AG10803 (cell line): ENCODE data around the gene DYRK3.

Experiments
- DNase-seq: peaks from one replicate; pipeline ENCODE4 v3.0.0; 2010; ENCODE audit warnings: low read depth
- H3K4me3 ChIP-seq: 2 replicates; pipeline ENCODE4 v1.5.1; 2011; ENCODE audit warnings: mild to moderate bottlenecking, low read length, control low read depth
- TF ChIP-seq, protein P1 (sequence below): conservative IDR thresholded peaks from 2 replicates; pipeline ENCODE4 v1.5.1; 2011; ENCODE audit warnings: mild to moderate bottlenecking, low read length, control low read depth, inconsistent platforms

DYRK3 gene

DNA sequence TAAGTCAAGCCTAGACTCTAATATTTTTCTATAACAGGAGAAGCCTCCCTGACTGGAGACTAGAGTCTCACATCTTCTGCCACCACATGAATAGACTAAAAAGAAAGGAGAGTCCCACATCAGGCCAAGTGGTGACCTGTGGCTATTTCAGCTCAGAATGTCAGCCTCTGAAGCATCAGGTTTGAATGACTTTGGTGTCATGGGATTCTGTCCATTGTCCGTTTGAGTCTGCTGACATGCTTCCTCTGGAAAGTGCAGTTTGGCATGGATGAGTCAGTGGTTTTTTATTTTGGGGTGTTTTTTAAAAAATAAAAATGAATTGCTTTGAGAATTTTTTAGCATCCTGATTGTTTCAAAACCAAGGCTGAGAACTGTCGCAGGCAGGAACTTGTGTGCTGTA, 19.5 kb downstream of the DYRK3 start:
- DNase-seq: no peak
- H3K4me3 ChIP-seq: no peak overlapping the region
- TF ChIP-seq, protein P1, sequence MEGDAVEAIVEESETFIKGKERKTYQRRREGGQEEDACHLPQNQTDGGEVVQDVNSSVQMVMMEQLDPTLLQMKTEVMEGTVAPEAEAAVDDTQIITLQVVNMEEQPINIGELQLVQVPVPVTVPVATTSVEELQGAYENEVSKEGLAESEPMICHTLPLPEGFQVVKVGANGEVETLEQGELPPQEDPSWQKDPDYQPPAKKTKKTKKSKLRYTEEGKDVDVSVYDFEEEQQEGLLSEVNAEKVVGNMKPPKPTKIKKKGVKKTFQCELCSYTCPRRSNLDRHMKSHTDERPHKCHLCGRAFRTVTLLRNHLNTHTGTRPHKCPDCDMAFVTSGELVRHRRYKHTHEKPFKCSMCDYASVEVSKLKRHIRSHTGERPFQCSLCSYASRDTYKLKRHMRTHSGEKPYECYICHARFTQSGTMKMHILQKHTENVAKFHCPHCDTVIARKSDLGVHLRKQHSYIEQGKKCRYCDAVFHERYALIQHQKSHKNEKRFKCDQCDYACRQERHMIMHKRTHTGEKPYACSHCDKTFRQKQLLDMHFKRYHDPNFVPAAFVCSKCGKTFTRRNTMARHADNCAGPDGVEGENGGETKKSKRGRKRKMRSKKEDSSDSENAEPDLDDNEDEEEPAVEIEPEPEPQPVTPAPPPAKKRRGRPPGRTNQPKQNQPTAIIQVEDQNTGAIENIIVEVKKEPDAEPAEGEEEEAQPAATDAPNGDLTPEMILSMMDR: no peak

DNA sequence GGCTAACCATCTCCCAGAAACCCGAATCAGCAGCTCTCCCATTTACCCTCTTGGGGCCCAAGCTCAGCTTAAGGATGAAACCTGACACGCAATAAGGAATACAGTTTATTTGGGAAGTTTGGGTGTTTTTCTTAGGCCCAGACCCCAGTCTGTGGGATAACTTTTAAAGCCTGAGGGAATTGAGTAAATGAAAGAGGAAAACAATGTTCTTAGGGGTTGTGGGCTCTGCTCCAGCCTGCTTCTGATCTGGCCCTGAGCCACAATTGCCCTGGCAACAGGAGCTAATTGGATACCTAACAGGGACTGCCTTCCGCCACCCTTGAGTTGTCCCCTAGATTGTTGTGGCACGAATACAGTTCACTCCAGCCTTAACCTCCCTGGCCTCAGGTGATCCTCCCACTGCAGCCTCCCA, 20.1 kb downstream of the DYRK3 start:
- TF ChIP-seq, protein P1: no peak
- no peak for DNase-seq
- H3K4me3 ChIP-seq: no peak overlapping the region

DNA sequence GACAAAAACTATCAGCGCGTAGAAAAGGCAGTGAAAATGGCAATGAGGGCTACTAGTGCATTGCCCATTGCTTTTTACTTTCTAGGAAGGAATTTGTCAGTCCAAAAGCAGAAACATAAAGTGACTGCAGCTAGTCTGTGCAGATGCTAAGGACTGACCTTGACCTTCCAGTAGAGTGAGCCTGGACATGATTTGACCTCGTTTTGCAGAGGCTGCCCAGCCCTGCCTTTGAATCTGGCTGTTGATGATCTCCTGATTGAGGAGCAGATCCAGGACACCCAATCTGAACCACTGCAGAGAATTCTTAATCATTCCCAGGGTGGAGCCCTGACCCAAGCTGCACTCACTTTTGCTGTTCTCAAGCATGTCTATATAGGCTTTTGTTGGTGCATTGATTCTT, 21.6 kb downstream of the DYRK3 start:
- no peak for DNase-seq
- no peak overlapping the region for H3K4me3 ChIP-seq
- TF ChIP-seq, protein P1: no peak

DNA sequence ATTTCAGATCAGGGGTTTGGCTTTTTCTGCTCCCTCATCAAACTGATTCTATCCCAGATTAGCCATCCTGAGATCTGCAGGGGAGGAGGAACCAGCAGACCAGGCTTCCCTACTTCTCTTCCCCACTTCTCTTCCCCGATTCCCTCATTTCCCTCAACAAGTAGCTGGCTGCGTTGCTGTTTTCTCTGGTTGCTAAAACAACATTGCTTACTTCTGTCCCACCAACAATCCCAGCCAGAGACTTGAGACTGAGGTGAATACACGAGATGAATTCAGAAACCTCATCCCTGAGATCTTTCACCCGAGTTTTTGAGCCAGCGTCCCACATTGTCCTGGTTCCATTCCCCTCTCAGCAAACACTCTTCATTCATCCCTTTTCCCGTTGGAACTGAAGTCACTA, 22.4 kb downstream of the DYRK3 start:
- no peak for DNase-seq
- H3K4me3 ChIP-seq: no peak overlapping the region

DNA sequence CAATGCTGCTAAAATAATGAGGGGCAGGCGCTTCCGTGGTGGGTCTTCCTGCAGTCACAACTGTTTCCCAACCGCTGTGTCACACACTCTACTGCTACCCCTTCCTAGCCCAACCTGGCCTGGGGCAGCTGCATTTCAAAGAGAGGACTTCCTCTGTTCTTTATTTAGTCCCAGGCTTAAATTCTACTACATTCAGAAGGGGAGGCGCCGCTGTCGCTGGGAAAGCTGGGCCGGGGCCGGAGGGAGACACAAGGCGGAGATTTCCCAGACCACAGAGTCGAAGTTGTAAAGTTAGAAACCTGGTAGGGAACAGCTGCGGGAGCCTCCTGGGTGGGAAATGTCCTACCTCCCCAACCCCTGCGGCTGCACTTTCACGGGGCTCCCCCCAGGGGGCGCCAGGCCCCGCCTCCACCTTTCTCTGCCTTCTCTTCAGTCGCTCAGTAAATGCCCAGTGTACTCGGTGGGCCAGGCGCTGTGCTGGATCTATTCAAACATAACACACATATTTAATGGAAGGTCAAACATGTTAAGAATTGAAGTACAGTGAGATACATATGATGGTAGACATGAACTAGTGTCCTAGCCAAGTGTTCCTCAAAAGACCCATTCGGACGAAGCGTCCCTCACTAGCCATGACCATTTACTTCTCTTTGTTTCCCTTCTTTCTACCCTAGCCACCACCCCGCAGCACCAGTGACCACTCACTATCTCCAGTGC, 23.1 kb downstream of the DYRK3 start:
- no peak for DNase-seq
- no peak overlapping the region for H3K4me3 ChIP-seq
- TF ChIP-seq, protein P1: peak; percentile 67

More for the DNA sequence above, 22.4 kb downstream of the DYRK3 start:
- TF ChIP-seq, protein P1: no peak

DNA sequence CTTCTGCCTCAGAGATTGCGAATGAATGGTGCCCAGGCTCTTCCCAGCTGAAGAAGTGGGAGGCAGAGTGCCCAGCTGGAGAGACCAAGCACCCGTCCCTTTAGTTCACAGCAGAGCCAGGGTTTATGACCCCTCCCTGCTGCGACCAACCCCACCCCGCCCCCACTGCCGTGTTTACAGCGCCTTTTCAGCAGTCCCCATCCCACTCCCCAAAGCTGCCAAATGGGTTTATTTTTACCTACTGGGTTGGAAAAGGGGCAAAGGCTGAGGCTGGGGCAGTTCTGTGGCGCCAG, 23.6 kb downstream of the DYRK3 start:
- no peak for DNase-seq
- no peak overlapping the region for H3K4me3 ChIP-seq

DNA sequence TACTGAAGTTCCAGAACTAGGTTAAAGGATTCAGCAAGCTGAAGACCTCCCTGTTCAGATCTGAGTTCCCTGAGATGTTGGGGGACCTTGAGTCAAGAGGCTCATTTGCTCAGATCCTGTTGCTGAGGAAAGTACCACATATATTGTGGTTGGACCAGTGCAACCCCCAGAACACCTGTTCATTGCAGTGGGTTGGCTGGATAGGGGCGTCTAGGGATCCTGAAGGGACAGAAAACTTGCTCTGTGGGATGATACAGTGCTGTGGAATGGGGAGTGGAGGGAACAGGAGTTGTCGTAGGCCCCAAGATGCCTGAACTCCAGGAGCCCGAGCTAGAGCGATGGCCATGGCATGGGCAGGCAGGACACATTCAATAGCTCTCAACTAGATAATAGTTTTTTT, 24.8 kb downstream of the DYRK3 start:
- DNase-seq: no peak
- H3K4me3 ChIP-seq: no peak overlapping the region
- TF ChIP-seq, protein P1: no peak

More for the DNA sequence above, 23.6 kb downstream of the DYRK3 start:
- TF ChIP-seq, protein P1: no peak
